Measurements from ENCODE around the gene PCDH9. TPM values are rescaled to one million over a fixed set of nuclear protein-coding genes. Genes with fewer than 3 reads are reported as not detected.

PCDH9 gene
- total and polyA plus RNA-seq, 2 of the 13 experiments (the other 11 are each of a cell fraction or from before 2014, with no cell fraction given): 0.09 TPM; not detected in 1

GRCh38 chr13:66879988-66880387 is 350.1 kb downstream of the PCDH9 start:
- TF ChIP-seq MTA3 (CRISPR knock-in tag; IDR thresholded peaks at IDR 0.05): no peak
- no peak for TF ChIP-seq MTA1 (CRISPR knock-in tag; IDR thresholded peaks at IDR 0.05; ENCODE audit: borderline replicate concordance)
- TF ChIP-seq ZNF687 (CRISPR knock-in tag; IDR thresholded peaks at IDR 0.05): no peak
- ChIA-PET CTCF (ENCODE audit: low intra/inter-chr PET ratio, low total read pairs) (no interaction called here), POLR2A (no interaction called here)
- DNase-seq (ENCODE audit: low spot score) (no peak), ATAC-seq (no peak), FAIRE-seq (no peak)
- Histone ChIP-seq H2AFZ (ENCODE audit: low read length) (no peak overlapping the region), H3K4me1 (ENCODE audit: insufficient read depth, low read length) (no peaks in the 10 kb centered on the region), H3K27ac (ENCODE audit: extremely low read length, insufficient read depth, low read length) (no peak overlapping the region), H3K27me3 (ENCODE audit: control insufficient read depth in 1 of 2, insufficient read depth in 2 of 2, low read length in 2 of 2) (no peaks in the 10 kb centered on the region), H4K20me1 (ENCODE audit: insufficient read depth, low read length) (no peaks in the 10 kb centered on the region), H3K36me3 (replicated peaks in 1 of 2; ENCODE audit: control insufficient read depth in 1 of 2, insufficient read depth in 2 of 2, low read length in 2 of 2) (no peaks in the 10 kb centered on the region), H3K9me3 (ENCODE audit: low read length) (no peaks in the 10 kb centered on the region), H3K9ac (ENCODE audit: insufficient read depth, low read depth, low read length) (no peak overlapping the region), H3K4me2 (ENCODE audit: low read depth, low read length) (no peak overlapping the region), H3K79me2 (ENCODE audit: insufficient read depth, low read length) (no peaks in the 10 kb centered on the region), H3K4me3 (replicated peaks in 1 of 3; ENCODE audit: insufficient read depth in 1 of 3, low read depth in 2 of 3, low read length in 3 of 3) (no peak overlapping the region)
- WGBS (ENCODE audit: low lambda C conversion rate): 5% methylated on average over 1 of the region's 1 CpG
- in situ Hi-C loops (cut with HindIII; ENCODE audit: extremely low pct_ligation_motif_present, low pct_unique_long_range_greater_than_20kb) (no loop called here), intact Hi-C loops (cut with micrococcal nuclease; ENCODE audit: unreplicated experiment) (no loop called here)
- no TSS peak for BruUV-seq (replicated peaks)

- Histone ChIP-seq H3K4me1 (ENCODE audit: insufficient read depth, low read length) (no peaks in the 10 kb centered on the region), H2AFZ (ENCODE audit: low read length) (no peak overlapping the region), H3K4me2 (ENCODE audit: low read depth, low read length) (no peak overlapping the region), H3K9me3 (ENCODE audit: low read length) (no peaks in the 10 kb centered on the region), H3K9ac (ENCODE audit: insufficient read depth, low read depth, low read length) (no peak overlapping the region), H3K4me3 (replicated peaks in 1 of 3; ENCODE audit: insufficient read depth in 1 of 3, low read depth in 2 of 3, low read length in 3 of 3) (no peak overlapping the region), H3K79me2 (ENCODE audit: insufficient read depth, low read length) (no peaks in the 10 kb centered on the region), H3K27ac (ENCODE audit: extremely low read length, insufficient read depth, low read length) (no peak overlapping the region), H3K36me3 (replicated peaks in 1 of 2; ENCODE audit: control insufficient read depth in 1 of 2, insufficient read depth in 2 of 2, low read length in 2 of 2) (no peaks in the 10 kb centered on the region), H4K20me1 (ENCODE audit: insufficient read depth, low read length) (no peaks in the 10 kb centered on the region), H3K27me3 (ENCODE audit: control insufficient read depth in 1 of 2, insufficient read depth in 2 of 2, low read length in 2 of 2) (no peaks in the 10 kb centered on the region)
- BruUV-seq (replicated peaks): no TSS peak
- WGBS (ENCODE audit: low lambda C conversion rate): 2% methylated on average over 4 of the region's 4 CpGs
- intact Hi-C loops (cut with micrococcal nuclease; ENCODE audit: unreplicated experiment): no loop called here
- DNase-seq (ENCODE audit: low spot score) (no peak), ATAC-seq (no peak), FAIRE-seq (no peak)
- ChIA-PET POLR2A (no interaction called here), CTCF (ENCODE audit: low intra/inter-chr PET ratio, low total read pairs) (no interaction called here)
- in situ Hi-C loops (cut with HindIII; ENCODE audit: extremely low pct_ligation_motif_present, low pct_unique_long_range_greater_than_20kb): no loop called here
- TF ChIP-seq PRMT3 (CRISPR knock-in tag; IDR thresholded peaks at IDR 0.05; ENCODE audit: borderline replicate concordance, low read depth): no peak
- no peak for TF ChIP-seq ARID4A (CRISPR knock-in tag; IDR thresholded peaks at IDR 0.05; ENCODE audit: borderline replicate concordance)
- TF ChIP-seq ZNF720 (CRISPR knock-in tag; IDR thresholded peaks at IDR 0.05): no peak
- no peak for TF ChIP-seq XRCC5 (optimal IDR thresholded peaks at IDR 0.05; ENCODE audit: low read length)
- no peak for TF ChIP-seq CEBPB (IDR thresholded peaks at IDR 0.05; ENCODE audit: borderline replicate concordance, low read depth, low read length)
- TF ChIP-seq CHD2 (IDR thresholded peaks at IDR 0.05; ENCODE audit: low read depth, low read length): no peak
- no peak for TF ChIP-seq BCL6 (CRISPR knock-in tag; IDR thresholded peaks at IDR 0.05)
- TF ChIP-seq ZNF160 (CRISPR knock-in tag; IDR thresholded peaks at IDR 0.05): no peak
Observed at GRCh38 chr13:66875264-66875663, 354.9 kb downstream of the PCDH9 start.
